ENCODE measurements around the gene MRPS23.
A peak's percentile ranks its signal among the peaks of the same experiment; 100 is the strongest.

The MRPS23 gene

DNA sequence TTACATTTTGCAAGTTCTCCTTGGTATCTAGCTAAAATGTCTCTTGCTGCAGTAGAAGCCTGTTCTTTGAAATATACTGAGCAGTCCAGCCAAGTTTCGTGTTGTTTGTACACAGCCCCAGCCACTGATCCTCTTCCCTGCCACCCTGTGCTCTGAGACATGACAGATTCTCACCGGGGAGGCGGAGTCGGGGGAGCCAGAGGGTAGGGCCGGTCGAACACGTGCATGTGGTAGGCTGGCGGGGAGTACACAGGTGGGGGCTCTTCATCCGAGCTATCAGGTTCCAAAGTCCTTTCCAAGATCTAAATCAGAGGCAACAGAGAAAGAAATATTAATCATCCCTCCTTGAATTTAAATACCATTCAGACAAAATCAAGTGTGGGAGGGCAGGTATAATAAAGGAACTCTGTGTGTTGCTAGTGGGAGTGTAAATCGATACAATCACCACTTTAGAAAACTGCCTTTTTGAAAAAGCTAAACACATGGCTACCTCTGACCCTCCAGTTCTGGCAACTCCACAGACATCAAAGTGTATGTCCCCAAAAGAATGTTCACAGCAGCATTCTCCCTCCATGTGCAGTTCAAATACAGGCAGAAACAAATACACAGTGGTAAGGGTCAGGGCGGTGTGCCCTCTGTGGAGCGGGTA, 29.7 kb upstream of the MRPS23 start:
- Histone ChIP-seq H3K9ac (ENCODE audit: low read depth in 1 of 2, low read length in 2 of 2) (no peak overlapping the region), H3K36me3 (ENCODE audit: control insufficient read depth in 1 of 2, insufficient read depth in 2 of 2, low read length in 2 of 2) (peaks cover 6 to 12% of the 10 kb centered on the region in 2 donors), H3K9me3 (ENCODE audit: control insufficient read depth in 1 of 2, low read length in 2 of 2) (no peaks in the 10 kb centered on the region), H3K27me3 (ENCODE audit: control insufficient read depth in 1 of 2, insufficient read depth in 2 of 2, low read length in 2 of 2) (no peaks in the 10 kb centered on the region), H3K27ac (ENCODE audit: low read depth, low read length) (no peak overlapping the region), H3K4me1 (ENCODE audit: control insufficient read depth in 1 of 2, insufficient read depth in 2 of 2, low read length in 2 of 2) (peaks cover 15 to 20% of the 10 kb centered on the region in 2 donors), H3K4me3 (ENCODE audit: low read depth in 1 of 2, low read length in 2 of 2) (peak overlapping the region in 1 of 2 donors; percentile 13)

GRCh38 chr17:57877803-57878377, 28.0 kb upstream of the MRPS23 start:
- no peaks in the 10 kb centered on the region for H3K9me3 ChIP-seq (ENCODE audit: control insufficient read depth in 1 of 2, low read length in 2 of 2)
- peaks cover 29 to 37% of the 10 kb centered on the region in 2 donors for H3K4me1 ChIP-seq (ENCODE audit: control insufficient read depth in 1 of 2, insufficient read depth in 2 of 2, low read length in 2 of 2)
- no peak overlapping the region for H3K27ac ChIP-seq (ENCODE audit: low read depth, low read length)
- H3K36me3 ChIP-seq (ENCODE audit: control insufficient read depth in 1 of 2, insufficient read depth in 2 of 2, low read length in 2 of 2) = peaks cover 6 to 12% of the 10 kb centered on the region in 2 donors
- H3K27me3 ChIP-seq (ENCODE audit: control insufficient read depth in 1 of 2, insufficient read depth in 2 of 2, low read length in 2 of 2) = no peaks in the 10 kb centered on the region
- no peak overlapping the region for H3K4me3 ChIP-seq (ENCODE audit: low read depth in 1 of 2, low read length in 2 of 2)
- no peak overlapping the region for H3K9ac ChIP-seq (ENCODE audit: low read depth in 1 of 2, low read length in 2 of 2)

GRCh38 chr17:57876866-57877237, 27.0 kb upstream of the MRPS23 start:
- Histone ChIP-seq H3K36me3 (ENCODE audit: control insufficient read depth in 1 of 2, insufficient read depth in 2 of 2, low read length in 2 of 2) (peaks cover 6 to 20% of the 10 kb centered on the region in 2 donors), H3K4me1 (ENCODE audit: control insufficient read depth in 1 of 2, insufficient read depth in 2 of 2, low read length in 2 of 2) (peaks cover 29 to 38% of the 10 kb centered on the region in 2 donors), H3K27ac (ENCODE audit: low read depth, low read length) (no peak overlapping the region), H3K27me3 (ENCODE audit: control insufficient read depth in 1 of 2, insufficient read depth in 2 of 2, low read length in 2 of 2) (no peaks in the 10 kb centered on the region), H3K4me3 (ENCODE audit: low read depth in 1 of 2, low read length in 2 of 2) (no peak overlapping the region), H3K9me3 (ENCODE audit: control insufficient read depth in 1 of 2, low read length in 2 of 2) (no peaks in the 10 kb centered on the region), H3K9ac (ENCODE audit: low read depth in 1 of 2, low read length in 2 of 2) (no peak overlapping the region)

DNA sequence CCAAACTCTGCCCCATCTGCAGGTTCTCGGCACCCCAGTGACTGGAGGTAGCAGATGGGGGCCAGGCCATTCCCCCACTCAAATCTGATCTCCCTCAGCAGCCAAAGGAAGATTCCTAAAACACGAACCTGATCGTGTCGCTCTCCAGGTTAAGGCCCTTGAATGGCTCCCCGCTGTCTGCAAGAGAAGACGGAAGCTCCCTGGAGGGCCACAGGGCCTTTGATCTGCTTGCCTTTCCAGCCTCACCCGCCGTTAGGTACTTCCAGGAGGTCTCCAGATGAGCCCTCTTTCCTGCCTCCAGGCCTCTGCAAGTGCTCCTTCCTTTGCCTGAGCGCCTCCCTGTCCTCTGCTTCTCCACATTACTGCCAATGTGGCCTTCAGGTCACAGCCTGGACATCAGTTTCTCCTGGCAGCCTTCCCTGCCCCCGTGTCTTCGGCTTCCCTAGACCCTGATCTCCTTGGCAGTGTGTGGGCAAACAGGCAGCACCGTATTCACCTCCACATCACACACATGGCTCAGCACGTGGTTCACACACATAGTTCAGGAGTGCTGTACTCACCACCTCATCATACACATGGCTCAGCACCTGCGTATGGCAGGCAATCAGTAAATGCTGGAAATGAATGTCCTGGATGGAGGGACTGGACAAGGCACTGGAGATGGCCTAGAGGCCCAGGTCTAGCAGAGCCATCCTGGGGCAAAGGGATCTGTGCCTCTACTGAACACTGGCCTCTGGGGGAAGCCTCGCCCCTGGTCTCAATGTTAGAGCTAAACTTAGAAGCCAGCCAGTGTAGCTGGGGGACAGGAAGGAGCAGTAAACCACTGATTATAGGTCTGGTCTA, 26.4 kb upstream of the MRPS23 start:
- H3K9me3 ChIP-seq (ENCODE audit: control insufficient read depth in 1 of 2, low read length in 2 of 2) = no peaks in the 10 kb centered on the region
- no peak overlapping the region for H3K27ac ChIP-seq (ENCODE audit: low read depth, low read length)
- peaks cover 6 to 20% of the 10 kb centered on the region in 2 donors for H3K36me3 ChIP-seq (ENCODE audit: control insufficient read depth in 1 of 2, insufficient read depth in 2 of 2, low read length in 2 of 2)
- no peak overlapping the region for H3K4me3 ChIP-seq (ENCODE audit: low read depth in 1 of 2, low read length in 2 of 2)
- H3K4me1 ChIP-seq (ENCODE audit: control insufficient read depth in 1 of 2, insufficient read depth in 2 of 2, low read length in 2 of 2) = peaks cover 29 to 38% of the 10 kb centered on the region in 2 donors
- H3K27me3 ChIP-seq (ENCODE audit: control insufficient read depth in 1 of 2, insufficient read depth in 2 of 2, low read length in 2 of 2) = no peaks in the 10 kb centered on the region
- H3K9ac ChIP-seq (ENCODE audit: low read depth in 1 of 2, low read length in 2 of 2) = no peak overlapping the region

DNA sequence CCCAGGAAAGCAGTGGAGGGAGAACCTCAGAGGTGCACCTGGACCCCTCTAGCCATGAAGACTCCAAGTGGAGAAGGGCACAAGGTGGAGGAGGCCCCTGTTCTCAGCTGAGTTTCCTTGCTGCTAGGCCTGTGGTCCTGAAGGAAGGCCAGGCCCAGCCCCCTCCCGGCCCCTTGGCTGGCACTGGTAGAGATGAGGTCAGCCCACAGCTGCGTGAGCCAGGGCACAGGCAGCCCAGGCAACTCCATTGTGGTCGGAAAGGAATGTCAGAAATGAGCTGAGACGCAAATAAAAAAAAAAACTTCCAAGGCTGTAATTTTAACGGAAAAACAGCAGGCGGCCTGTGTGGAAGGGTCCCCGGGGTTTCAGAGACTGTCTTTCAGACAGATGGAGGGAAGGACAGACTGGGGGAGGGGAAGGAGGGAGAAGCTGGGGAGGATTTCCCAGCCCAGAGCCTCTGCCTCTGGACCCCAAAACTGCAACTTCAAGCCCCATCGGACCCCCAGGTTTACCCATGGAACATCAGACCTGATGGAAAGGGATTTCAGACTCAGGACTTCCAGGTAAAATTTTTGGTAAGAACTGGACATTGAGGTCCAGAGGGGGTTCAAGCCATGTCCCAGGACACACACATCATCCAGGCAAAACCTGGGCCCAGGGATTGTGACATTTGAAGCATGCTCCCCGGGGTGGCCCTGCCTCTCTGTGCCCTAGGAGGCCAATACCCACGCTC, 25.6 kb upstream of the MRPS23 start:
- Histone ChIP-seq H3K27me3 (ENCODE audit: control insufficient read depth in 1 of 2, insufficient read depth in 2 of 2, low read length in 2 of 2) (no peaks in the 10 kb centered on the region), H3K9me3 (ENCODE audit: control insufficient read depth in 1 of 2, low read length in 2 of 2) (no peaks in the 10 kb centered on the region), H3K27ac (ENCODE audit: low read depth, low read length) (peak overlapping the region; percentile 57), H3K36me3 (ENCODE audit: control insufficient read depth in 1 of 2, insufficient read depth in 2 of 2, low read length in 2 of 2) (peaks cover 6 to 20% of the 10 kb centered on the region in 2 donors), H3K4me3 (ENCODE audit: low read depth in 1 of 2, low read length in 2 of 2) (no peak overlapping the region), H3K9ac (ENCODE audit: low read depth in 1 of 2, low read length in 2 of 2) (no peak overlapping the region), H3K4me1 (ENCODE audit: control insufficient read depth in 1 of 2, insufficient read depth in 2 of 2, low read length in 2 of 2) (peaks cover 29 to 33% of the 10 kb centered on the region in 2 donors)

- Histone ChIP-seq H3K4me1 (ENCODE audit: control insufficient read depth in 1 of 2, insufficient read depth in 2 of 2, low read length in 2 of 2) (peaks cover 27% of the 10 kb centered on the region in 2 donors), H3K9me3 (ENCODE audit: control insufficient read depth in 1 of 2, low read length in 2 of 2) (no peaks in the 10 kb centered on the region), H3K27ac (ENCODE audit: low read depth, low read length) (peak overlapping the region; percentile 57), H3K36me3 (ENCODE audit: control insufficient read depth in 1 of 2, insufficient read depth in 2 of 2, low read length in 2 of 2) (peaks cover 6 to 20% of the 10 kb centered on the region in 2 donors), H3K4me3 (ENCODE audit: low read depth in 1 of 2, low read length in 2 of 2) (no peak overlapping the region), H3K27me3 (ENCODE audit: control insufficient read depth in 1 of 2, insufficient read depth in 2 of 2, low read length in 2 of 2) (no peaks in the 10 kb centered on the region), H3K9ac (ENCODE audit: low read depth in 1 of 2, low read length in 2 of 2) (no peak overlapping the region)
Measured at GRCh38 chr17:57874434-57875289, 24.8 kb upstream of the MRPS23 start.

GRCh38 chr17:57874058-57874419, 24.2 kb upstream of the MRPS23 start:
- Histone ChIP-seq H3K9me3 (ENCODE audit: control insufficient read depth in 1 of 2, low read length in 2 of 2) (no peaks in the 10 kb centered on the region), H3K4me3 (ENCODE audit: low read depth in 1 of 2, low read length in 2 of 2) (no peak overlapping the region), H3K27ac (ENCODE audit: low read depth, low read length) (peak overlapping the region; percentile 39), H3K36me3 (ENCODE audit: control insufficient read depth in 1 of 2, insufficient read depth in 2 of 2, low read length in 2 of 2) (peaks cover 6 to 18% of the 10 kb centered on the region in 2 donors), H3K9ac (ENCODE audit: low read depth in 1 of 2, low read length in 2 of 2) (no peak overlapping the region), H3K27me3 (ENCODE audit: control insufficient read depth in 1 of 2, insufficient read depth in 2 of 2, low read length in 2 of 2) (no peaks in the 10 kb centered on the region), H3K4me1 (ENCODE audit: control insufficient read depth in 1 of 2, insufficient read depth in 2 of 2, low read length in 2 of 2) (peaks cover 27 to 31% of the 10 kb centered on the region in 2 donors)

DNA sequence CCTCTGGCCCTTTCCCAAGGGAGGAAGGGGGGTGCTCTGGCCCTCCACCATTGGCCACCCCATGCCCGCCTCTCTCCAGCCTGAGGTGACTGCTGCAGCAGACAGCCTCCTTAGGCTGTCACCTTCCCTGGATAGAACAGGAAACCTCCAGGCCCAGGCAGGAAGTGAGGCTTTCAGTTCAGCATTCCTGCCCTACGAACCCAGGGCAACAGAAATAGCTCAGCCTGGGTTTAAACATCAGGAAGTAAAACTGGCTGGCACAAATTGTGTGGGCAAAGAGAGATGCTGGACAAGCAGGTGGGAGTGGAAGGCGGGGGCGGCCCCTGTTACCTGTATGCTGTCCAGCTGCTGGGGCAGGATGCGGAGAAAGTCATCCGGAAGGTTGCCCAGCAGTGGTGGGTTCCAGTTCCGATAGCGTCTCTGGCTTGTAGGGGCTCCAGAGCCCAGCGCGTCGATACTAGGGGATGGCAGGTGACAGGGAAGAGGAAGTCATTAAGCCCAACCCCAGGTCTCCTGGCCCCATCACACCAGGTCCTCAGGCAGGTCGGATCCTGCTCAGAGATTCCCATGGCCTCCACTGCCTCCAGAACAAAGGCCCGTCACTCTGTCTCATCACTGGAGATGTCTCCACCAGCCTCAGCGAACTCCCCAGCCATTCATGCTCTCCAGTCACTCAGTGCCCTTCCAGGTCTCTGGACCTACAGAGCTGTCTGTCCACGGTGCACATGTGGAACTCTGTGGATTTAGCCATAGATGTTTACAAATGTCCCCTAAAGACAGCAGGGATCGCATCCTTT, 23.6 kb upstream of the MRPS23 start:
- peaks cover 31 to 37% of the 10 kb centered on the region in 2 donors for H3K4me1 ChIP-seq (ENCODE audit: control insufficient read depth in 1 of 2, insufficient read depth in 2 of 2, low read length in 2 of 2)
- H3K27ac ChIP-seq (ENCODE audit: low read depth, low read length) = peak overlapping the region; percentile 39
- H3K27me3 ChIP-seq (ENCODE audit: control insufficient read depth in 1 of 2, insufficient read depth in 2 of 2, low read length in 2 of 2) = no peaks in the 10 kb centered on the region
- no peaks in the 10 kb centered on the region for H3K9me3 ChIP-seq (ENCODE audit: control insufficient read depth in 1 of 2, low read length in 2 of 2)
- H3K4me3 ChIP-seq (ENCODE audit: low read depth in 1 of 2, low read length in 2 of 2) = no peak overlapping the region
- H3K9ac ChIP-seq (ENCODE audit: low read depth in 1 of 2, low read length in 2 of 2) = no peak overlapping the region
- H3K36me3 ChIP-seq (ENCODE audit: control insufficient read depth in 1 of 2, insufficient read depth in 2 of 2, low read length in 2 of 2) = peaks cover 6 to 16% of the 10 kb centered on the region in 2 donors

DNA sequence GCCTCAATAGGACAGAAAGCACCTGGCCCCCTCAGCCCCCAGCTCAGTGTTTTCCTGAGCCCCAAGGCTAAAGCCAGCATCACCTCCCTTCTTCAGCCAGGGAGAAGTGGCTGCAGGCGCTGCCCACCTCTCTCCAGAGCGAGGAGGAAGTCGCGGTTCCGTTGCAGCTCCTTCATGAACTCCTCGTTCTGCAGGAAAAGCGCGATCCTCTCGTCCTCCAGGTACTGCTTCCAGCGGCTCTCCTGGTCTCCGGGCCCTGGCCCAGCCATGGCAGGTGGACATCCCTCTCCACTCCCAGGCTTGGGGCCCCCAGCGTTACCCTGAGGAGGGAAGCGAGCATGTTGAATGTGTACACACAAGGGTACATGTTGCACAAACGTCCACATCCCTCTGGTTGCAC, 22.7 kb upstream of the MRPS23 start:
- Histone ChIP-seq H3K4me3 (ENCODE audit: low read depth in 1 of 2, low read length in 2 of 2) (no peak overlapping the region), H3K9me3 (ENCODE audit: control insufficient read depth in 1 of 2, low read length in 2 of 2) (no peaks in the 10 kb centered on the region), H3K27ac (ENCODE audit: low read depth, low read length) (no peak overlapping the region), H3K27me3 (ENCODE audit: control insufficient read depth in 1 of 2, insufficient read depth in 2 of 2, low read length in 2 of 2) (no peaks in the 10 kb centered on the region), H3K36me3 (ENCODE audit: control insufficient read depth in 1 of 2, insufficient read depth in 2 of 2, low read length in 2 of 2) (peaks cover 6 to 10% of the 10 kb centered on the region in 2 donors), H3K9ac (ENCODE audit: low read depth in 1 of 2, low read length in 2 of 2) (no peak overlapping the region), H3K4me1 (ENCODE audit: control insufficient read depth in 1 of 2, insufficient read depth in 2 of 2, low read length in 2 of 2) (peaks cover 40 to 45% of the 10 kb centered on the region in 2 donors)
